ENCODE measurements around the gene ERBB2.
"Not testable (repeated sequence)": the region's sequence is repeated elsewhere in the genome, so short reads cannot be mapped to it uniquely, and the experiment has no call there.

Gene ERBB2

GRCh38 chr17:39757931-39758873 is 58.3 kb downstream of the ERBB2 start:
- no peak for TF ChIP-seq CTCF (conservative IDR thresholded peaks at IDR 0.05)
- no peak for TF ChIP-seq ZFX (IDR thresholded peaks at IDR 0.05)
- H3K27ac ChIP-seq = no peak overlapping the region

GRCh38 chr17:39759204-39759603 is 59.3 kb downstream of the ERBB2 start:
- TF ChIP-seq CTCF (conservative IDR thresholded peaks at IDR 0.05) (no peak), ZFX (IDR thresholded peaks at IDR 0.05) (no peak)
- no peak overlapping the region for H3K27ac ChIP-seq

GRCh38 chr17:39761861-39762496 is 62.1 kb downstream of the ERBB2 start:
- TF ChIP-seq ZFX (IDR thresholded peaks at IDR 0.05) (no peak), CTCF (conservative IDR thresholded peaks at IDR 0.05) (no peak)
- no peak overlapping the region for H3K27ac ChIP-seq

GRCh38 chr17:39763051-39763820 is 63.4 kb downstream of the ERBB2 start:
- H3K27ac ChIP-seq = no peak overlapping the region

GRCh38 chr17:39764171-39764570 is 64.3 kb downstream of the ERBB2 start:
- H3K27ac ChIP-seq = not testable (repeated sequence)

More at GRCh38 chr17:39763051-39763820, 63.4 kb downstream of the ERBB2 start:
- TF ChIP-seq CTCF (conservative IDR thresholded peaks at IDR 0.05) = no peak
- TF ChIP-seq ZFX (IDR thresholded peaks at IDR 0.05) = no peak

GRCh38 chr17:39765175-39765574 is 65.3 kb downstream of the ERBB2 start:
- no peak overlapping the region for H3K27ac ChIP-seq
- no peak for TF ChIP-seq ZFX (IDR thresholded peaks at IDR 0.05)
- no peak for TF ChIP-seq CTCF (conservative IDR thresholded peaks at IDR 0.05)

GRCh38 chr17:39765766-39766165 is 65.9 kb downstream of the ERBB2 start:
- no peak for TF ChIP-seq CTCF (conservative IDR thresholded peaks at IDR 0.05)

More at GRCh38 chr17:39765766-39766165, 65.9 kb downstream of the ERBB2 start:
- H3K27ac ChIP-seq = no peak overlapping the region
